Stomach (tissue), 4 donors: Measurements from ENCODE around the gene NARF.

ENCODE experiments used
- CTCF ChIP-seq, 7 experiments: fragments of 450-650 bp in 4 of 7; fragments of 200-600 bp in 3 of 7; sonication (generic) in 3 of 7; IDR thresholded peaks; one replicate each; pipeline ENCODE4 v1.5.1; 2016 to 2019; ENCODE audit warnings: antibody characterized with exemption in 7 of 7, control low read depth in 2 of 7, mild to moderate bottlenecking in 1 of 7
- POLR2A ChIP-seq, 4 donors: fragments of 450-650 bp; IDR thresholded peaks; one replicate each; pipeline ENCODE4 v1.6.1; 2016; ENCODE audit warnings: antibody characterized with exemption in 4 of 4, control low read depth in 2 of 4, mild to moderate bottlenecking in 1 of 4, moderate library complexity in 1 of 4

- TF ChIP-seq POLR2A (IDR thresholded peaks at IDR 0.05) (no peak), CTCF (IDR thresholded peaks at IDR 0.05) (no peak)
Measured at GRCh38 chr17:82528484-82529265, 70.1 kb downstream of the NARF start.
